Caco-2 (cell line): Measurements from ENCODE around the gene ZNF208. TPM values are rescaled to one million over a fixed set of nuclear protein-coding genes. Genes with fewer than 3 reads are reported as not detected.
"Not testable (repeated sequence)": the region's sequence is repeated elsewhere in the genome, so short reads cannot be mapped to it uniquely, and the experiment has no call there.

Experiments used
- BruUV-seq: library from RNA; stranded (reverse); fragments of 400-500 nt; replicated peaks from 2 replicates; lab custom pipeline; 2021; lab: Mats Ljungman, UMichigan
- CTCF ChIA-PET: fragments of 300-600 bp; sonication (Branson Sonifier 250); formaldehyde crosslinking; loops from one replicate; lab custom pipeline; 2022; ENCODE audit warnings: antibody characterized with exemption; lab: Charles Lee
- POLR2A ChIA-PET: fragments of 300-600 bp; sonication (Branson Sonifier 250); formaldehyde crosslinking; loops from one replicate; lab custom pipeline; 2022; ENCODE audit warnings: antibody characterized with exemption; lab: Charles Lee
- DNase-seq, 2 experiments: peaks; one replicate each; pipeline versions ENCODE4 v3.0.0 to v3.0.0-alpha.2; 2020 to 2022
- H3K27me3 ChIP-seq: replicated peaks from 2 replicates; pipeline ENCODE4 v1.6.0; 2011; ENCODE audit warnings: low read length; ENCODE audit not compliant: control insufficient read depth, insufficient read depth
- H3K36me3 ChIP-seq: 2 replicates; pipeline ENCODE4 v1.5.1; 2011; ENCODE audit warnings: low read length; ENCODE audit not compliant: control insufficient read depth, insufficient read depth
- H3K4me1 ChIP-seq: fragments of 250-450 bp; sonication (Bioruptor Pico); 2 replicates; pipeline ENCODE4 v1.5.1; 2020; ENCODE audit warnings: mild to moderate bottlenecking
- H3K4me3 ChIP-seq: 2 replicates; pipeline ENCODE4 v1.5.1; 2011; ENCODE audit warnings: low read depth, mild to moderate bottlenecking, control low read depth, low read length
- H3K9me3 ChIP-seq: fragments of 250-450 bp; sonication (Bioruptor Pico); 2 replicates; pipeline ENCODE4 v1.5.1; 2020; ENCODE audit warnings: mild to moderate bottlenecking, moderate library complexity
- H3K27ac Mint-ChIP-seq: one replicate; pipeline ENCODE4 v1.8.0; 2022; ENCODE audit warnings: mixed read lengths; ENCODE audit not compliant: unreplicated experiment
- H3K27me3 Mint-ChIP-seq: one replicate; pipeline ENCODE4 v1.8.0; 2022; ENCODE audit warnings: mixed read lengths; ENCODE audit not compliant: insufficient read depth, unreplicated experiment
- H3K36me3 Mint-ChIP-seq: one replicate; pipeline ENCODE4 v1.8.0; 2022; ENCODE audit warnings: mild to moderate bottlenecking, mixed read lengths; ENCODE audit not compliant: insufficient read depth, unreplicated experiment
- H3K4me1 Mint-ChIP-seq: one replicate; pipeline ENCODE4 v1.8.0; 2022; ENCODE audit warnings: low read depth, mixed read lengths; ENCODE audit not compliant: unreplicated experiment
- H3K4me3 Mint-ChIP-seq: one replicate; pipeline ENCODE4 v1.8.0; 2022; ENCODE audit warnings: mild to moderate bottlenecking, moderate library complexity, mixed read lengths; ENCODE audit not compliant: unreplicated experiment
- H3K9me3 Mint-ChIP-seq: one replicate; pipeline ENCODE4 v1.8.0; 2022; ENCODE audit warnings: mixed read lengths; ENCODE audit not compliant: unreplicated experiment
- CTCF ChIP-seq, 2 experiments: fragments of 200-600 bp in 1 of 2; IDR thresholded peaks; 1 replicate in 1 of 2; 2 replicates in 1 of 2; pipeline versions ENCODE4 v1.5.1 to v1.8.0; 2011 to 2022; ENCODE audit warnings: antibody characterized with exemption in 1 of 2, control low read depth in 1 of 2, inconsistent platforms in 1 of 2, low read depth in 1 of 2, low read length in 1 of 2, mild to moderate bottlenecking in 1 of 2, moderate library complexity in 1 of 2; ENCODE audit not compliant: insufficient read depth in 1 of 2, severe bottlenecking in 1 of 2, unreplicated experiment in 1 of 2
- intact Hi-C: fragments of 100-400 bp; cut with micrococcal nuclease; formaldehyde crosslinking; loops from one replicate; pipeline ENCODE4 v1.10.0; 2022; ENCODE audit not compliant: unreplicated experiment
- total RNA-seq: library from RNA; stranded (reverse); gene quantifications from 2 replicates; pipeline ENCODE4 v1.2.3, GENCODE V29; 2022

Gene ZNF208
- total RNA-seq, 1 experiment from 2014 or later, result not detected

- Mint-ChIP-seq H3K9me3 (peaks cover 4% of the 10 kb centered on the region), H3K27me3 (no peaks in the 10 kb centered on the region), H3K36me3 (no peaks in the 10 kb centered on the region), H3K27ac (no peak overlapping the region), H3K4me3 (no peak overlapping the region), H3K4me1 (no peaks in the 10 kb centered on the region)
- BruUV-seq, result no TSS peak
- no peaks in the 10 kb centered on the region for H3K36me3 ChIP-seq
- no peak for DNase-seq
- H3K4me1 ChIP-seq, result no peaks in the 10 kb centered on the region
- CTCF ChIA-PET, result no interaction called here
- no peaks in the 10 kb centered on the region for H3K9me3 ChIP-seq
- no peaks in the 10 kb centered on the region for H3K27me3 ChIP-seq
- TF ChIP-seq CTCF (IDR thresholded peaks at IDR 0.05; ENCODE audit: insufficient read depth in 1 of 2, low read depth in 1 of 2, low read length in 1 of 2, severe bottlenecking in 1 of 2, unreplicated experiment in 1 of 2), result no peak
- POLR2A ChIA-PET, result no interaction called here
- intact Hi-C loops, result no loop called here
- no peak overlapping the region for H3K4me3 ChIP-seq
These were observed 15.9 kb upstream of the ZNF208 start for GRCh38 chr19:22026687-22027086.

- H3K4me3 Mint-ChIP-seq, H3K27me3 Mint-ChIP-seq, DNase-seq, H3K27me3 ChIP-seq, H3K9me3 ChIP-seq, POLR2A ChIA-PET, intact Hi-C loops, H3K4me3 ChIP-seq, H3K36me3 Mint-ChIP-seq, BruUV-seq, H3K36me3 ChIP-seq, H3K4me1 Mint-ChIP-seq, H3K27ac Mint-ChIP-seq, H3K4me1 ChIP-seq, CTCF ChIA-PET, H3K9me3 Mint-ChIP-seq: not testable (repeated sequence)
These were observed 14.8 kb upstream of the ZNF208 start for GRCh38 chr19:22025539-22025938.

GRCh38 chr19:21970466-21970865 is 40.3 kb downstream of the ZNF208 start:
- Histone ChIP-seq H3K36me3 (no peaks in the 10 kb centered on the region), H3K9me3 (peaks cover 4% of the 10 kb centered on the region; the same call in 1 of the 2 replicates), H3K4me1 (no peaks in the 10 kb centered on the region), H3K27me3 (no peaks in the 10 kb centered on the region), H3K4me3 (no peak overlapping the region)
- no peaks in the 10 kb centered on the region for H3K27me3 Mint-ChIP-seq
- no peak overlapping the region for H3K27ac Mint-ChIP-seq
- no TSS peak for BruUV-seq
- POLR2A ChIA-PET, result no interaction called here
- no peak overlapping the region for H3K4me3 Mint-ChIP-seq
- peaks cover 17% of the 10 kb centered on the region for H3K9me3 Mint-ChIP-seq
- no peak for DNase-seq
- intact Hi-C loops, result no loop called here
- H3K4me1 Mint-ChIP-seq, result no peaks in the 10 kb centered on the region
- CTCF ChIA-PET, result no interaction called here
- TF ChIP-seq CTCF (IDR thresholded peaks at IDR 0.05; ENCODE audit: insufficient read depth in 1 of 2, low read depth in 1 of 2, low read length in 1 of 2, severe bottlenecking in 1 of 2, unreplicated experiment in 1 of 2), result no peak
- H3K36me3 Mint-ChIP-seq, result no peaks in the 10 kb centered on the region

- no peaks in the 10 kb centered on the region for H3K27me3 ChIP-seq
- Mint-ChIP-seq H3K27me3 (no peaks in the 10 kb centered on the region), H3K4me3 (no peak overlapping the region), H3K9me3 (peaks cover 13% of the 10 kb centered on the region), H3K4me1 (no peaks in the 10 kb centered on the region), H3K27ac (no peak overlapping the region), H3K36me3 (no peaks in the 10 kb centered on the region)
- H3K36me3 ChIP-seq, result no peaks in the 10 kb centered on the region
- DNase-seq, result no peak
- ChIA-PET POLR2A (no interaction called here), CTCF (no interaction called here)
- no peaks in the 10 kb centered on the region for H3K9me3 ChIP-seq
- no peak for TF ChIP-seq CTCF (IDR thresholded peaks at IDR 0.05; ENCODE audit: insufficient read depth in 1 of 2, low read depth in 1 of 2, low read length in 1 of 2, severe bottlenecking in 1 of 2, unreplicated experiment in 1 of 2)
- H3K4me3 ChIP-seq, result no peak overlapping the region
- intact Hi-C loops, result no loop called here
- BruUV-seq, result no TSS peak
- H3K4me1 ChIP-seq, result no peaks in the 10 kb centered on the region
These were observed 63.0 kb downstream of the ZNF208 start for GRCh38 chr19:21947775-21948174.
